SU-DHL-6 (cell line): ENCODE data around the gene BPIFB4.

ENCODE experiments used
- CTCF ChIP-seq: fragments of 200-600 bp; sonication (generic); IDR thresholded peaks from one replicate; pipeline ENCODE4 v1.5.1; 2017; ENCODE audit warnings: antibody characterized with exemption, mild to moderate bottlenecking, low read length, moderate library complexity; ENCODE audit not compliant: insufficient read depth, poor library complexity, severe bottlenecking
- EZH2phosphoT487 ChIP-seq: fragments of 200-600 bp; sonication (generic), shearing (Covaris generic); conservative IDR thresholded peaks from 2 replicates; pipeline ENCODE4 v1.6.1; 2018; ENCODE audit warnings: mild to moderate bottlenecking, antibody characterized with exemption, low read length, moderate library complexity, mixed read lengths

GRCh38 chr20:33031531-33031930, 47.9 kb upstream of the BPIFB4 start, which contains the start of gene BPIFB6:
- TF ChIP-seq CTCF: no peak
- TF ChIP-seq EZH2phosphoT487: no peak
